GM18517 (cell line): ENCODE measurements around the gene MYLK2.

Source experiments
- ATAC-seq: cut with Tn5 transposase; IDR thresholded peaks from one replicate; pipeline ENCODE4 v1.9.1; 2021; ENCODE audit warnings: mild to moderate bottlenecking, moderate library complexity; ENCODE audit not compliant: unreplicated experiment

Gene MYLK2

DNA sequence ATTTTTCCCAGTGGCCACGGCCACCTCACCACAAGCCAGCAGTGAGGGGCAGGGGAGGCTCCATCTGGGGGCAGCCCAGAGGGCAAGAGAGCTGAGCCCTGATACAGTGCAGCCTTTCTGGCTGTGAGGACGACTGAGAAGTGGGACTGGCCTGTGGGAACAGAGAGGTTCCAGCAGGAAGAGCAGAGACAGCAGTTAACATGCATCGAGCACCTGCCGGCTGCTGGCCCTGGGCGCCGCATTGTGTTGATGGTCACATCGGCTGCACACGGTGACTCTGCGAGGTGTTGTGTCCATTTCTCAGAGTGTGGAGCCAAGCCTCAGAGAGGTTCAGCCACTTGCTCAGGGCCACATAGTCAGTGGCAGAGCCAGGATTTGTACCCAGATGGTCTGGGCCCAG lies 16.4 kb downstream of the MYLK2 start:
- ATAC-seq: no peak

DNA sequence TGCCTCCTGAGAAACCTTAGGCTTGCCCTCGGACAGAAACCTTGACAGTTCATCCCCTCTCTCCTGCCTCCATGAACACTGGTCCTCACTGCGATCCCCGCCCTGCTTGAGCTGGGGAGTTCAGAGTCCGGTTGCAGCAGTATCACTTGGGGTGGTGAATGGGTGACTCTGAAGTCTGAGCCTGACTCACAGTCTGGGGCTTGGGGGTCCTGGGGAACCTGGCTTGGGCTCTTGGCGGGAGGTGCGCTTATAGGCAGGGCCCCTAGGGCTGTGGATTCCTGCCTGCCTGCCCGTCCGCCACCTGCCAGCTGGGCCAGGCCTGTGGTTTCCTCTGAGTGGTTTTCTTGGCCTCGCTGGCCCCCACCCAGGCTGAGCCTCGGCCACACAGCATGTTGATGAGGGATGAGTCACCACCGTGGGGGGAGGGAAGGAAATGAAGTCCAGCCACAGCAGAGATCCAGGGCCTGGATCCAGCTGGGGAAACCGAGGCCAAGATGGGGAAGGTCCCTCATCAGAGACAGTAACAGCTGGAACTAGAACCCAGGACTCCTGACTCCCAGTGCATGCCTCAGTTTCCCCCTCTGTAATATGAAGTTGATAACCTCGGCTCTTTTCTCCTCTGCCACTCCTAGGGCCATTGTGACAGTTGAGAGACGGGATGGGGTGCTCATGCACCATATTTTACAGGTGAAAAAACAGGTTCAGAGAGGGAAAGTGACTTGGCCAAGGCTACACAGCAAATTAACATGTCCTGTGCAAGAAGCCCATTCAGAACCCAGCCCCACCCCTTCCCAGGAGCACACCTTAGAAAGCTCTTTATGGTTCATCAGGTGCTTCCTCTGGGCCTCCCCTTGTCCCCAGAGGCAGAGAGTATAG lies 17.1 kb downstream of the MYLK2 start:
- ATAC-seq: no peak

DNA sequence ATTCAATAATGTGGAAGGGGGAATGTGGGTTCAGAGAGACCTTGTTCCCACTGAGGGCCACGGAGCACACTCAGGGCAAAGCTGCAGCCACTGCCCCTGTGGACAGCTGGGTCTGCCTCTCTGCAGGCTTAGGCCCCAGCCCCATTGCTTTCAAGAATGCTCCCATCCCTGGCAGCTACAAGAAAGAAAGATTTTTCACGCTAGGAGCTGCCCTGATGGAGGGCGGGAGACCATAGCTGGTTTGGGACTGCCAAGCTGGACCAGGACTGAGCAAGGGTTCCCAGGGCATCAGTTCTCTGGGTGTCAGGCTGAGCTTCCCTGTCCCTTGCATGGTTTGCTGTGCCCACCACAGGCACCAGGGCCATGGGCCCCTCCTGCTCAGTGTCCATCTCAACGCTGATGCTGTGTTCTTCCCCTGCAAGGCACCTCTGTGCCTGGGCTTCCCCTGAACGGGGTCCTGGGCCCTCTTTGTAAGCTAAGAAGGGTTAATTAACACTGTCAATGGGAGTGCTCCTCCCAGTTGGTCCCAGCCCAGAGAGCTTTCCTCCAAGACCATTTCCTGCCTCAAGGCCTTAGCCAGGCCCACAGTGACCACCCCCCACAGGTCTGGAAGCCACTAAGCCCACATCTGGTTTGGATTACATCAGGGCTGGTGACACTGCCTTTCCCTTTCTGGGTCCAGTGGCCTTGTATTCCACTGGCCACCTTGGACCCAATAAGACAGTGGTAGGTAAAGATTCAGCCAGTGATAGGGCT lies 17.9 kb downstream of the MYLK2 start:
- ATAC-seq: no peak

DNA sequence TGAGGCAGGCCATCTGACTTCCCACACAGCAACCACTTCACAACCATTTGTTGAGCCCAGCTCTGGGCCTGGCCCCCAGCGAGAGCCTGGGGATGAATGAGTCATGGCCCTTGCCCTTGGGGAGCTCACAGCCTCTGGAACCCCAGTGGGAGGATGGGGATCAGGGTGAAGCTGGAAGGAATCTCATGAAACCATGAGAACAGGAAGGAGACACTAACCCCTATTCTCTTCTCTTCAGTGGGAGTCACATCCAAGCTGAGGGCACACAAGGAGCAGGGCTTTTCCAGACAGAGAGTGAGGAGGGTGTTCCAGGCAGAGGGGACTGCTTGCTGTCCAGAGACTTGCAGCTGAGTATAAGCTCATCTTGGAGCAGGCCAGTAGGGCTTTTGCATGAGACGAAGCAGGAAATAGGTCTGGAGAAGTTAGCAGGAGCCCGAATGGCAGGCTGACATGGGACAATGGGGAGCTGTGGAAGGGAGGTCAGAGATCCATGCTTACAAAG lies 18.8 kb downstream of the MYLK2 start:
- no peak for ATAC-seq

DNA sequence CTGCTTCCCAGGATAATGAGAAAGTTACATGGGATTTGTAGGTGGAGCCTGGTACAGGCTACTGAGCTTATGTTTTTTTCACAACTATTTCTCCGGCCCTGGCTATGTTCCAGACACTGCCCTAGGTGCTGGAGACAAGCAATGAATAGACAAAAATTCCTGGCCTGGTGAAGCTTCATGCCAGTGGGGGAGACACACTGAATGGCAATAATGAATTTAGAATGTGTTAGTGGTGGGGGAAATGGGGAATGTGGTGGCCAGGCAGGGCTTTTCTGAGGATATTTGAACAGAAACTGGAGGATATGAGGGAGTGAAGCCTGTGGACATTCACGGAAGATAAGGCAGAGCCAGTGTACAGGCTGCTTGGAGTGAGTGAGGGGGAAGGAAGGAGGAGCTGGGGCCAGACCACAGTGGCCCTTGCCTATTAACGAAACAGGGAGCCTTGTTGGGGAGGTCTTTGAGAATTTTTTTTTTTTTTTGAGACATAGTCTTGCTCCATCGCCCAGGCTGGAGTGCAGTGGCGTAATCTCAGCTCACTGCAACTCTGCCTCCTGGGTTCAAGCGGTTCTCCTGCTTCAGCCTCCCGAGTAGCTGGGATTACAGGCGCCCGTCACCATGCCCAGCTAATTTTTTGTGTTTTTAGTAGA lies 19.6 kb downstream of the MYLK2 start:
- no peak for ATAC-seq

DNA sequence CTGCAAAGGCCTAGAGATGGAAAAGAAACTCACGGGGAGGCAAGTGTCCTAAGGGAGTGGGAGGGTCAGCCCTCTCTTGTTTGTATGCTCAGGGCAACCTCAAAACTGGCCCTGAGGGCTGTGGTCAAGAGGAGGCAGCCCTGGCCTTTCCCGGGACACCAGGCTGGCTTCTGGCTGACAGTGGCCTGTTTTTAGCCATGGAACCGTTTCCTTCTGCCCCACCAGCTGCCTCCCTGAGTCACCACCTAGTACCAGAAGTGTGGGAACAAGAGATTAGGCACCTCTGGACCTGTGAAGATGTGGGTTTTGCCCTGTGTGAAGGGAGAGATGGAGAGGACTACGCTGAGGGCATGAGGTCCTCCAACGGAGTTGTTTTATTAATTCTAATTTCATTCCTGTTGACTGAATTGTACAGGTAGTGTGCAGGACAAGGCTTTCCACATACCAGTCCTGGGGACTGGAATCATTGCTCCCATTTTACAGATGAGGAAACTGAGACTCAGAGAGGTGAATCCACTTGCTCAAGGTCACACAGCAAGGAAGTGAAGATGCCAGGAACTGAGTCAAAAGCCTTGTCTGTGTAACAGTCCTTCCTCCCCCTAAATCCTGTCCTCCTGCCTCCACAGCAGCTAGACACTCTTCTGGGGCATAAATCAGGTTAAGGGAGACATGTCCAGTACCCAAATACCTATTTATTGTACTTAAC lies 20.8 kb downstream of the MYLK2 start:
- ATAC-seq: no peak

DNA sequence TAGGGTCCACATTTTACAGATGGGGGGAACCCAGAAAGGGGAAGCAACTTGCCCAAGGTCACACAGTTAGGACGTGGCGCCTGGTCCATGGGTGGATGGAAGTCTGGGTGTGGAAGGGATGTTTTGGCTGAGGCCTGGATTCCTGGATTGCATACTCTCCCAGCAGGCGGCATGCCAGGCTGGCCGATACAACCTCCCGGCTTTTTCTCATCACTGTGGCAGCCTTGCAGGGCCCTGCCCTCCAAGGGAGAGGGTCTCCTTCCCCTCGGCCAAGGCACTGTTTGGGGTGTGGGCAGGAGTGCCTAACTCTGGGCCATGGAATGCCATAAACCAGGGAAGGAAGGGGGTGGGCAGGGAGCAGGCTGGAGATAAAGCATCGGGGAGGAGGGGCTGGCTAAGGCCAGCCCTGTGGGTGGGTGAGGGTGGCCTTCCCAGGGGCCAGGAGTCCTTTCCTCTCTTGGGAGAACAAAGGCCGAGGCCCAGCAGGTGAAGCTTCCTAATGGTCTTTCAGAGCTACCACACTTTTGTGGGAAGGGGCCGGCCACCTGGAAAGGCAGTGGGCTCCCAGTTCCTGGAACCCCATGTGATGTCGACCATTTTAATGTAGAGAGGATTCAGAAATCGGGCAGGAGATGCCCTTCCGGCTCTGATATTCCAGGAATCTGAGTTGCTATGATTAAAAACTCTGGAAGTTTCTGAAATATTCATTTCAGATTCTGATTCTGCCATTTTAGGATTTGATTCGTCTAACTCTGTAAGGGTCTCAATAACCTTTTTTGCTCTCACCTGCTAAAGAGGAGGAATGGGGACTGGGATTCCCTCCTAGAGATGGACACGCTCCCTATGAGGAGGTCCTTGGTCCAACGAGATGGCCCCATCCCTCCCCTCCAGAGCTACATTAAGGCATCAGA lies 22.0 kb downstream of the MYLK2 start:
- no peak for ATAC-seq

DNA sequence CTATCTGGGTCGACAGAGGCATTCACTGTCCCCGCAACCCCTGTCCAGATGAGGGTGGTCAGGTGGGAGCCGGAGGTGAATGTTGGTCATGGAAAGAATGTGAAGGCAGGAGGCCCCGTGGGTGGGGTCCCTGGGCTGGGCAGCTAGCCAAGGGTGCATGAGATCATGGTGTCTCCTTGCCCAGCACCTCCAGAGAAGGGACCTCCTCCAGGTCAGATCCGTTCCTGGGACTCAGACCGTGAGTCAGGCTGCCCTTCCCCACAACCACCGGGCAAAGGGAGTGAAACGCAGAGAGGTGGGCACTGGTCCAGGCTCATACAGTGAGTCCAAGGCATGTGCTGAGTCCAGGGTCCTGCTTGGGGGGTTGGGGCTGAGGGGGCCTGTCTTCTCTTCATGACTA lies 22.8 kb downstream of the MYLK2 start:
- no peak for ATAC-seq

DNA sequence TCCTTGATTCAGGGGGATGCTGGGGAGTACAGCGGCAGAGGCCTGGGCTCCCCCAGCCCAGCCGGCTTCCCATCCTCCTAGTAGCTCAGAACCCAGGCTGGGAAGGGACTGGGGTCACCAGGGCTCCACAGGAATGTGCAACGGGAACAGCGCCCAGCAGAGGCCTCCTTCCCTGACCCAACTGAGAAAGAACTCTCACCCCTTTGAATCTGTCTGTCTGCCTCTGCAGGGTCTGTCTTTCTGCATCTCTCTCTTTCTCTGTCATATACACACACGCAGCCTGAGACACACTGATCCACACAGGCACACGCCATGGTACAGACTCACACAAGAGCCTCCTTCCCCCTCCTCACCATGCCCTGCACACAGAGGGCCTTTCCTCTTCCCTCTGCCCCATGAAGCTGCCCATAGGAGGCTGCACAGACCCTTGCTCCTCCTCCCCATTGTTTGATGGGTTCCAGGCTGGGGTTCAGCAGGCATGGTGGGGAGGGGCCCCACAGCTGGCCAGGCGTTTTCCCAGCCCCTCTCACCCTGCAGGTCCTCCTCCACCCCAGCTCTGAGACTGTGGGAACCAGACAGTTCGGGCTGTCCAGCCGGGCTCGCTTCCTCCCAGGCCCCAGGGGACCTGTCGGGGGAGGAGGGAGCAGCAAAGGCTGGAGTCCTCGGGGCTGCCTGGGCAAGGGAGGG lies 23.5 kb downstream of the MYLK2 start:
- ATAC-seq: no peak

DNA sequence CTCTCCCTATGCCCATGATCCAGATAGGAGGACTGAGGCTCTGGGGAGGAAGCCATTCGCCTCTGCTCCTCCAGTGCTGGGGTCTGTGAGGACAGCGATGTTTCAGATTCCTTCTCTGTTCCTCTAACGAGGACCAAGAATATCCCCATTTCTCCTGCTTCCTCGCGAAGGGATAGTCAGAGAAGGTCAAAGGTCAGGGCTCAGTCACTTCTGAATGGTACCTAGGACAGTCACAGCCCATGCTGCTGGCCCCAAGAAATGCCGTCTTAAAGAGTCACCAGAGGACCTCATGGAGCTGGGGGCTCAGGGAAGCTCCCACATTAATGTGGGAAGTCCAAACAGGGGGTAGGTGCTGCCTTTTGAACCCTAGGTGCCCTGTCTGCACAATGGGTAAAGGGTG lies 24.1 kb downstream of the MYLK2 start:
- no peak for ATAC-seq

DNA sequence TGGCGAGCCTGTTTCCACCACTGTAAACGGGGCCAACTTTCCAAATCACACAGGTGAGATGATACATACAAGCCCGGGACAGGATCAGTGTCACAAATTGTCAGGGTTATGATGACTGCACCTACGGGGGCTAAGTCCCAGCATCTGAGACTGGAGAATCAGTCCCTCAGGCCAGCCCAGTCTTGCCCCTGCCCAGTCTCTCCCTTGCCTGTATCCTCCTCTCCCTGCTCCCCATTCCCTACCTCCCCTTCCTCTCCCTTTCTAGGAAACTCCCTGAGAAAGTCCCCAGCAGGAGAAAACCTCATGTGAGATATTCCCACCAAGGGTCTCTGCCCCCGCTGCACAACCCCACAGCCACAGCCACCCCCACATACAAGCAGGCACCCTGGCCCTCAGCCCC lies 24.7 kb downstream of the MYLK2 start:
- no peak for ATAC-seq

DNA sequence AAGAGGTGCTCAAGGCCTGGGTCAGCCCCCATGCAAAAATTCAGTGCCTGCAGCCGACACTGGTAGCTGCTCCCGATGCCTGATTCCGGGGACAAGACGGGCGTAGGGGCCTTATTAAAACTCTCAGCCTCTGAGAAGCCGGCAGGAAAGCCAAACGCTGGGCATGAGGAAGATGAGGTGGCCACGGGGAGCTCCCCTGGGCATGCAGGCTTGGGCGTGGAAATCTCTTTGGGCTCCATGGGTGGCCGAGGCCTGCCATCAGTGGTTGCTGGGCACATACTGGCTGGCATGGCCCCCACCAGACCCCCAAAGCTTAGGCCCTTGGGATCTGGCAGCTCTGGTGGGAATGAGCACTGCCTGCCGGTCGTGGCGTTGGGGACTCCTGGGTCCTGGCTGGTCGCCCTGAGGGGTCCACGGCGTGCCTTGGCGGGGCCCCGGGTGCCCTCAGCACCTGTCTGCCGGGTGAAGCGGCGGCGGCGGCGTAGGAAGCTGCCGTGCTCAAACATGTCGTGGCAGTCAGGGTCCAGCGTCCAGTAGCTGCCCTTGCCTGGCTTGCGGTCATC lies 25.7 kb downstream of the MYLK2 start:
- ATAC-seq: no peak

DNA sequence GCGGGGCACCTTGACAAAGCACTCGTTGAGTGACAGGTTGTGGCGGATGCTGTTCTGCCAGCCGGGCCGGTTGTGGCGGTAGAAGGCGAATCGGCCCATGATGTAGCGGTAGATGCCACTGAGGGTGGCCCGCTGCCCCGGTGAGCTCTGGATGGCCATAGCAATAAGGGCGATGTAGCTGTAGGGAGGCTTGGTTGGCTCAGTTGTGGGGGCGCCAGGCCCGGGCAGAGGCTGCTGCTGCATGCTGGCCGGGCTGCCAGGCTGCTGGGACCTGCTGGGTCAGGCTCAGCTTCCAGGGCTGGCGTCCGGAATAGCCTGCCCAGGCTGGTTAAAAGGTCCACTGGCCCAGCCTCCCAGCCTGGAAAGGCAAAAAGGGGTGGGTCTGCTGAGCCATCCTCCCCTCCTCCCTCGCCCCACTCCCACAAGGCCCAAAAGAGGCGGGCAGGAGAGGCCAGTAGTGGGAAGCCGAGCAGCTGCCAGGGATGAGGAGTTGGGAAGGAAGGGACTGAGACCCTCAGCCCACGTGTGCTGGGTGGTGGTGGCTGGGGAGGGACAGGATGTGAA lies 26.2 kb downstream of the MYLK2 start, which contains the start of gene FOXS1:
Gene FOXS1 (minus strand): TSS at position 305 of the 564 bp plus-strand sequence. CDS start 62 bp downstream, at position 243.
- no peak for ATAC-seq

DNA sequence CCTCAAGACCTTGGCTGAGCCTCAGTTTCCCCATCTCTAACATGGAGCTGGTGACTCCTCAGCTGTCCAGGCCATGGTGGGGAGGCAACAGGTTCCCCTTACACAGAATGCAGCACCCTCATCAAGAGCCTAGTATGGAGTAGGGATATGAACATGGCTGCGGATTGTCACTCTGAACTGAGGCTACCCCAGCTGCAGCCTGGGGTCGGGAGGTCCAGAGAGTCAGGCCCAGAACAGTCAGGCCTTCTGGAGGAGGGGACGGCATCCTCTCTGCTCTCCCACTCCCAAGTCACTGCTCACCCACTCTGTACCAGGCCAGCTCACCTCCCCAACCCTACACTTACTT lies 27.6 kb downstream of the MYLK2 start:
- ATAC-seq: no peak

DNA sequence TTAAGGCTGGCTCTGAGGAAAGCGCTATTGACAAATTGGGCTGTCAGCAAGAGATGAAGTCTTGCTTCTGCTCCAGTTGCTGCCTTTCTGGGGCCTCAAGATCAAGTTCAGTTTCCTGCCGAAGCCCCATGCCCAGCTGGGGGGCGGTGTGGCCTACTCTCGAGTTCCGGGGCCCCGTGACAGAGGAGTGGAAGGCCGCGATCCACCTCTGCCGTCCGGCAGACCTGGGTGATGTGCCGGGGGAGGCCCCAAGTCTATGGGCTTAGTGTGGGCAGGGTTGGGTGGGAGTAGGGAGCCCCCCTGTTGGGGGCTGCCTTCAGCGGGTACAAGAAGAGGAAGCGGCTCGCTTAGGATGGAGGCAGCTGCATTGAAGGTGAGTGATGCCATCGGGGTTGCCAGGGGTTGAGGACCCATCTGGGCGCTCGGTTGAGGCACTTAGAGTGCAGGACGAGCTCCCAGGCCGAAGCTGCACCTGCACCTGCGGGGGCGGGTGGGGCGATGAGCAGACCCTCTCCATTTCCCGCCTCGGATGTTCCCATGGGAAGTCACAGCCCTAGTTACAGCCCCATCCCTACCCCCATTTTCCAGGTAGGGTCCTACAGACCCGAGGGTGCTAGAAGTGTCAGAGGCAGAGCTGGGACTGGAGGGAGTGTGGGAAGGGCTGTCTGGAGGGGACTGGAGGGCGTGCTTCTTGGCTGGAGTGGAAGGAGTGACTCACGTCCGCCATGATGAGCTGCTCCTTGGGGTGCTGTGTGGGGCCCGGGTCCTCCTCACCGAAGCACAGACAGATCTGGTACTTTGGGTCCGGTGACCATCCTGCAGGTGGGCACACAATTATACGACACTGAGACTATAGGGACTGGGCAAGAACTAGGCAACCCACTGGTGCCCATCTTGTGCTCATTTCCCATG lies 29.2 kb downstream of the MYLK2 start:
- ATAC-seq: no peak

DNA sequence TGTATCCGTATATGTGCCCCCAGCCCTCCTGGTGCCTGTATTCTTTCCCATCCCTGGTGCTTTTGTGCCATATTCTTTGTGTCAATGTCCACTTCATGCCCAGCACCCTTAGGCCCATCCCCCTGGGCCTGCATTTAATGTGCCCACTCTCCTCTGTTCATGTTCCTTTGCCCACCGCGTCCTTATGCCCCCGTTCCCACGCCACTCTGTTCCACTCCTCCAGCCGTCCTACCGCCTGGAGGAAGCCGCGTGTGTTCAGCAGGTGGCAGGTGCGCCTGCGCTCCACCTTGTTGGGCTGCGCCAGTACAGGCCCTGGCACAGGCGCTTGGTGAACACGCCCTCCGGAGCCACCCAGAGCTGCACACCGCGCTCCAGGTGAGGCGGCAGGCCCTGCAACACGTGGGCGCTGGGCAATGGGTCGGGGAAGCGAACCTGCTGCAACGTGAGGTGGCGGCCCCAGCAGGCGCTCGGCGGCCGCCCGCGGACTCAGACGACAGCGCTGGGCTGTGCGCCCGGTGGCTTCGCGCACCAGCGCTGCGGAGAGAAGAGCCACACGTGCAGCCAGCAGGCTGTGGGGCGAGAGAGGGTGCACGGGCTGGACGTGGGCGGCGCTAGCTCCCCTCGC lies 30.3 kb downstream of the MYLK2 start:
- ATAC-seq: no peak
